ENCODE results near the gene PHKB.
"Not testable (repeated sequence)": the region's sequence is repeated elsewhere in the genome, so short reads cannot be mapped to it uniquely, and the experiment has no call there.

Gene PHKB

DNA sequence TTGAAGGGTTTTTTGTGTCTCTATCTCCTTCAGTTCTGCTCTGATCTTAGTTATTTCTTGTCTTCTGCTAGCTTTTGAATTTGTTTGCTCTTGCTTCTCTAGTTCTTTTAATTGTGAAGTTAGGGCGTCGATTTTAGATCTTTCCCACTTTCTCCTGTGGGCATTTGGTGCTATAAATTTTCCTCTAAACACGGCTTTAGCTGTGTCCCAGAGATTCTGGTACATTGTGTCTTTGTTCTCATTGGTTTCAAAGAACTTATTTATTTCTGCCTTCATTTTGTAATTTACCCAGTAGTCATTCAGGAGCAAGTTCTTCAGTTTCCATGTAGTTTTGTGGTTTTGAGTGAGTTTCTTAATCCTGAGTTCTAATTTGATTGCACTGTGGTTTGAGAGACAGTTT, 90.1 kb downstream of the PHKB start:
- H3K4me3 ChIP-seq (ENCODE audit: low read depth, low read length); in situ Hi-C loops (cut with HindIII; ENCODE audit: low sequenced_read_pairs); DNase-seq (ENCODE audit: low read depth, low spot score): not testable (repeated sequence)

DNA sequence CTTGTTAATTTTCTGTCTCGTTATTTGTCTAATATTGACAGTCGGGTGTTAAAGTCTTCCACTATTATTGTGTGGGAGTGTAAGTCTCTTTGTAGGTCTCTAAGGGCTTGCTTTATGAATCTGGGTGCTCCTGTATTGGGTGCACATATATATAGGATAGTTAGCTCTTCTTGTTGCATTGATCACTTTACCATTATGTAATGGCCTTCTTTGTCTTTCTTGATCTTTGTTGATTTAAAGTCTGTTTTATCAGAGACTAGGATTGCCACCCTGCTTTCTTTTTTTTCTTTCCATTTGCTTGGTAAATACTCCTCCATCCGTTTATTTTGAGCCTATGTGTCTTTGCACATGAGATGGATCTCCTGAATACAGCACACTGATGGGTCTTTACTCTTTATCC, 90.6 kb downstream of the PHKB start:
- H3K4me3 ChIP-seq (ENCODE audit: low read depth, low read length); DNase-seq (ENCODE audit: low read depth, low spot score); in situ Hi-C loops (cut with HindIII; ENCODE audit: low sequenced_read_pairs): not testable (repeated sequence)

DNA sequence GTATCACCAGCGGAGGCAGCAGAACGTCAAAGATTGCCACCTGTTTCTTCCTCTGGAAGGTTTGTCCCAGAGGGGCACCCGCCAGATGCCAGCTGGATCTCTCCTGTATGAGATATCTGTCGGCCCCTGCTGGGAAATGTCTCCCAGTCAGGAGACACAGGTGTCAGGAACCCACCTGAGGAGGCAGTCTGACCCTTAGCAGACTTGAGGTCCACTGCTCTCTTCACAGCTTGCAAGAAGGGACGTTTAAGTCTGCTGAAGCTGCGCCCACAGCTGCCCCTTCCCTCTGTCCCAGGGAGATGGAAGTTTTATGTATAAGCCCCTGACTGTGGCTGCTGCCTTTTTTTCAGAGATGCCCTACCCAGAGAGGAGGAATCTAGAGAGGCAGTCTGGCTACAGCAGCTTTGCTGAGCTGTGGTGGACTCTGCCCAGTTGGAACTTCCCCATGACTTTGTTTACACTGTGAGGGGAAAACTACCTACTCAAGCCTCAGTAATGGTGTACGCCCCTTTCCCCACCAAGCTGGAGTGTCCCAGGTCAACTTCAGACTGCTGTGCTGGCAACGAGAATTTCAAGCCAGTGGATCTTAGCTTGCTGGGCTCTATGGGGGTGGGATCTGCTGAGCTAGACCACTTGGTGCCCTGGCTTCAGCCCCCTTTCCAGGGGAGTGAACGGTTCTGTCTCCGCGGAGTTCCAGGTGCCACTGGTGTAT, 92.9 kb downstream of the PHKB start:
- DNase-seq (ENCODE audit: low read depth, low spot score), result no peak
- in situ Hi-C loops (cut with HindIII; ENCODE audit: low sequenced_read_pairs), result no loop called here
- no peak overlapping the region for H3K4me3 ChIP-seq (ENCODE audit: low read depth, low read length)
- TF ChIP-seq, protein P1, sequence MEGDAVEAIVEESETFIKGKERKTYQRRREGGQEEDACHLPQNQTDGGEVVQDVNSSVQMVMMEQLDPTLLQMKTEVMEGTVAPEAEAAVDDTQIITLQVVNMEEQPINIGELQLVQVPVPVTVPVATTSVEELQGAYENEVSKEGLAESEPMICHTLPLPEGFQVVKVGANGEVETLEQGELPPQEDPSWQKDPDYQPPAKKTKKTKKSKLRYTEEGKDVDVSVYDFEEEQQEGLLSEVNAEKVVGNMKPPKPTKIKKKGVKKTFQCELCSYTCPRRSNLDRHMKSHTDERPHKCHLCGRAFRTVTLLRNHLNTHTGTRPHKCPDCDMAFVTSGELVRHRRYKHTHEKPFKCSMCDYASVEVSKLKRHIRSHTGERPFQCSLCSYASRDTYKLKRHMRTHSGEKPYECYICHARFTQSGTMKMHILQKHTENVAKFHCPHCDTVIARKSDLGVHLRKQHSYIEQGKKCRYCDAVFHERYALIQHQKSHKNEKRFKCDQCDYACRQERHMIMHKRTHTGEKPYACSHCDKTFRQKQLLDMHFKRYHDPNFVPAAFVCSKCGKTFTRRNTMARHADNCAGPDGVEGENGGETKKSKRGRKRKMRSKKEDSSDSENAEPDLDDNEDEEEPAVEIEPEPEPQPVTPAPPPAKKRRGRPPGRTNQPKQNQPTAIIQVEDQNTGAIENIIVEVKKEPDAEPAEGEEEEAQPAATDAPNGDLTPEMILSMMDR (IDR thresholded peaks at IDR 0.05; ENCODE audit: low read depth, low read length), result no peak

DNA sequence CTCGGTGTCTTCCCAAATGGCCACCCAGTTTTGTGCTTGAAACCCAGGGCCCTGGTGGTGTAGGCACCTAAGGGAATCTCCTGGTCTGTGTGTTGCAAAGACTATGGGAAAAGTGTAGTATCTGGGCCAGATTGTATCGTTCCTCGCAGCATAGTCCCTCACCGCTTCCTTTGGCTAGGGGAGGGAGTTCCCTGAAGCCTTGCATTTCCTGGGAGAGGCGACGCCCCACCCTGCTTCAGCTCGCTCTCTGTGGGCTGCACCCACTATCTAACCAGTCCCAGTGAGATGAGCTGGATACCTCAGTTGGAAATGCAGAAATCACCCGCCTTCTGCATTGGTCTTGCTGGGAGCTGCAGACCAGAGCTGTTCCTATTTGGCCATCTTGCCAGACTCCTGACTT, 93.5 kb downstream of the PHKB start:
- in situ Hi-C loops (cut with HindIII; ENCODE audit: low sequenced_read_pairs); H3K4me3 ChIP-seq (ENCODE audit: low read depth, low read length): not testable (repeated sequence)

DNA sequence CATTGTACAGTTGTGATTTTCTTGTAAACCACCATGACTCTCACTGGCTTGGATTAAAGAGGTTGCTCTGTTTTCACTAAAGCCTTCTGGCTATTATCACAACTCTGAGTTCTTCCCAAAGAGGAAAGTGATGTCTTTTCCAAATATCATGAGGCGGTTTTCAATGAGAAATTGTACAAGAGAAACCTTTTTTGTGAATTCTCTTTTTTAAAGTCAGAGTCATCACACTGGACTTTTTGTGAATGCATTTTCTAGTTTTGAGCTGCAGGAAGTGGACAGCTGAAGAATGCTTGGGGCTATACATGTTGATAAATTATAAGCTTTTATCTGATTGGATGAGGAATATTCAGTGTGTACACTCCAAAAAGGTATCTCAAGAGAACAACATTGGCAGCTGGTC, 100.2 kb downstream of the PHKB start:
- no peak overlapping the region for H3K4me3 ChIP-seq (ENCODE audit: low read depth, low read length)
- TF ChIP-seq, protein P1 (IDR thresholded peaks at IDR 0.05; ENCODE audit: low read depth, low read length), result no peak
- no peak for DNase-seq (ENCODE audit: low read depth, low spot score)
- in situ Hi-C loops (cut with HindIII; ENCODE audit: low sequenced_read_pairs), result no loop called here

More for the DNA sequence above, 93.5 kb downstream of the PHKB start:
- DNase-seq (ENCODE audit: low read depth, low spot score), result not testable (repeated sequence)

DNA sequence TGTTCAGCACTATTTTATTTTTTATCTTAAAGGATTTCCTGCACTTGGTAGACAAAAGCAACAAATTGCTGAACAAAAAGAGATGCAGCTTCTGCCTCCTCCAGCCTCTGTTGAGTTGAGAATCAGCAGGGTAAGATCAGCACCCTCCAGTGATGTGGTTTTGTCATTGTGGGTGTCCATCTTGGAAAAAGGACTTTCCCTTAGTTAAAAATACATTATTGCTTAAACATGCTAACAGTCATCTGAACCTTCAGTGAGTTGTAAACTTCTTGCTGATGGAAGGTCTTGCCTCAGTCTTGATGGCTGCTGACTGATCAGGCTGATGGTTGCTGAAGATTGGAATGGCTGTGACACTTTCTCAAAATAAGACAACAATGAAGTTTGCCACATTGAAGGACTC, 101.2 kb downstream of the PHKB start:
- in situ Hi-C loops (cut with HindIII; ENCODE audit: low sequenced_read_pairs), result no loop called here
- no peak overlapping the region for H3K4me3 ChIP-seq (ENCODE audit: low read depth, low read length)
- no peak for DNase-seq (ENCODE audit: low read depth, low spot score)
- TF ChIP-seq, protein P1 (IDR thresholded peaks at IDR 0.05; ENCODE audit: low read depth, low read length), result no peak

DNA sequence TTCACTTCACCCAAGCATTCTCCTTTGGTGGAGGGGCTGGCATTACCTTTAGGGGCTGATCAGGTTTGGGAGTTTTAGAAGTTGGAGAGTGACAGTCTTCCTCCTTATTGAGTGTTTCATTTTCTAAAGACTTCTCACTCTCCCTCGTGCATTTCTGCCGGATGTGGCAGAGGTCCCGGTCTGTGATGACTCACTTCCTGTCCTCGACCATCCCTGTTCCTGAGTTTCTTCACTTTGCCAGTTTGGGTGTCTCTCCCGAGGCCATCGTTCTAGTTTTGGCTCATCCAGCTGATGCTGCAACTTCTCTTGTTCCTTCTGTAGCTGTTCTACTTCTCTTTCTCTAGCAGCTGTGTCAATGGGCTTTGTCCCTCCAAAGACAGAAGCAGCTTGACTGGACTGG, 104.3 kb downstream of the PHKB start:
- H3K4me3 ChIP-seq (ENCODE audit: low read depth, low read length), result no peak overlapping the region
- peak; percentile 52 for DNase-seq (ENCODE audit: low read depth, low spot score)
- in situ Hi-C loops (cut with HindIII; ENCODE audit: low sequenced_read_pairs), result no loop called here
- TF ChIP-seq, protein P1 (IDR thresholded peaks at IDR 0.05; ENCODE audit: low read depth, low read length), result no peak

DNA sequence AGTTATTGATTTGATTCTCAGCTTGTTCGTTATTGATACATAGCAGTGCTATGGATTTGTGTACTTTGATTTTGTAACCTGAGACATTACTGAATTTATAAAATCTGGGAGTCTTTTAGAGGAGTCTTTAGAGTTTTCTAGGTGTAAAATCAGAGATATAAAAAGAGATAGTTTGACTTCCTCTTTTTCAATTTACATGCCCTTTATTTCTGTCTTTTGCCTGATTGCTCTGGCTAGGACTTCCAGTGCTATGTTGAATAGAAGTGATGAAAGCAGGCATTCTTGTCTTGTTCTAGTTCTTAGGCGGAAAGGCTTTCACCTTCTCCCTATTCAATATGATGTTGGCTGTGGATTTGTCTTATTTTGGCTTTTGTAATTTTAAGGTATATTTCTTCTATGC, 106.2 kb downstream of the PHKB start:
- DNase-seq (ENCODE audit: low read depth, low spot score), result no peak
- H3K4me3 ChIP-seq (ENCODE audit: low read depth, low read length), result no peak overlapping the region
- in situ Hi-C loops (cut with HindIII; ENCODE audit: low sequenced_read_pairs), result no loop called here
- TF ChIP-seq, protein P1 (IDR thresholded peaks at IDR 0.05; ENCODE audit: low read depth, low read length), result no peak
